Measurements from ENCODE around the gene OR2C1.

Gene OR2C1

DNA sequence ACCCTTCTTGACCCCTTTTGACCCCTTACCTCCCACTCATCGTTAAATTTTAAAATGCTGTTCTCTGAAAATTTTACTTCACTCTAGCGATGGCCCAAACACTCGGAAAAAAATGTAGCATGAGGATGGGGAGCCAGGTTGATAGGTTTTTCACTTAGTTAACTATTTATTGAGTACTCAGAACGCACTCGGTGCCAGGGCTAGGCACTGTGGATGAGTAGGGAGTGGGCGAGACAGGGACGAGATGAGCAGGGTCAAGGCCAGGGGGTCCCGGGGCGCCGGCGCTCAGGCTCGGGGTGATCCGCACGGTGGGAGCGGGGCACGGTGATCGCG lies 44.7 kb downstream of the OR2C1 start:
- DNase-seq (ENCODE audit: low spot score): no peak

- DNase-seq (ENCODE audit: low spot score): peak; percentile 95
Observed at GRCh38 chr16:3400779-3401688, 45.3 kb downstream of the OR2C1 start, which contains the start of the genes ZNF174 and ZSCAN32. ZNF174 (plus strand) TSS chr16:3401215; CDS start chr16:3402005, 790 bp downstream. ZSCAN32 (minus strand) TSS chr16:3401004; CDS start chr16:3397557, 3,447 bp downstream.

- peak; percentile 17 for DNase-seq (ENCODE audit: low spot score)
Observed at GRCh38 chr16:3401719-3402397, 46.2 kb downstream of the OR2C1 start.

All from HuH-7.5 (cell line).